B cell (primary cell): ENCODE results near the gene NBAS. TPM values are rescaled to one million over a fixed set of nuclear protein-coding genes. Genes with fewer than 3 reads are reported as not detected.

Experiments
- ATAC-seq: fragments of 200-7000 bp; cut with Tn5 transposase; one replicate; pipeline ENCODE4 v1.10.0; 2021; ENCODE audit warnings: low read depth, mild to moderate bottlenecking, moderate number of reproducible peaks, moderate library complexity
- CTCF ChIA-PET: fragments of 350-600 bp; sonication (Branson Sonifier 250); formaldehyde crosslinking; loops from one replicate; lab custom pipeline; 2021; ENCODE audit warnings: antibody characterized with exemption, inconsistent platforms; lab: Charles Lee
- POLR2A ChIA-PET: fragments of 350-600 bp; sonication (Branson Sonifier 250); formaldehyde crosslinking; loops from one replicate; lab custom pipeline; 2021; ENCODE audit warnings: antibody characterized with exemption; lab: Charles Lee
- DNase-seq: peaks from one replicate; pipeline ENCODE4 v3.0.0; 2013
- H2AFZ ChIP-seq: 2 replicates; pipeline ENCODE4 v1.6.1; 2012; ENCODE audit warnings: mild to moderate bottlenecking, low read depth, low read length; ENCODE audit not compliant: insufficient read depth, poor library complexity, severe bottlenecking
- H3K27ac ChIP-seq, 2 donors: 1 replicate in 1 of 2; 2 replicates in 1 of 2; pipeline ENCODE4 v1.5.1; 2012 to 2013; ENCODE audit warnings: low read length in 2 of 2, mild to moderate bottlenecking in 2 of 2, moderate library complexity in 1 of 2
- H3K27me3 ChIP-seq, 4 experiments: fragments of 200-600 bp in 1 of 4; sonication (generic) in 1 of 4; replicated peaks in 1 of 4; 1 replicate in 2 of 4; 2 replicates in 2 of 4; pipeline versions ENCODE4 v1.6.1 to v1.7.0; 2013 to 2016; ENCODE audit warnings: low read length in 3 of 4, mild to moderate bottlenecking in 2 of 4, mixed read lengths in 1 of 4, moderate library complexity in 1 of 4; ENCODE audit not compliant: insufficient read depth in 4 of 4, control insufficient read depth in 3 of 4; ENCODE audit errors: control extremely low read depth in 1 of 4
- H3K36me3 ChIP-seq, 2 experiments: replicated peaks in 1 of 2; 1 replicate in 1 of 2; 2 replicates in 1 of 2; pipeline versions ENCODE4 v1.6.1 to v1.7.1; 2013; ENCODE audit warnings: low read length in 1 of 2; ENCODE audit not compliant: insufficient read depth in 2 of 2, control insufficient read depth in 1 of 2; ENCODE audit errors: control extremely low read depth in 1 of 2, extremely low read depth in 1 of 2
- H3K4me1 ChIP-seq, 2 donors: fragments of 200-600 bp in 1 of 2; sonication (generic) in 1 of 2; 1 replicate in 1 of 2; 2 replicates in 1 of 2; pipeline versions ENCODE4 v1.5.1 to v1.6.1; 2013 to 2017; ENCODE audit warnings: low read length in 2 of 2; ENCODE audit not compliant: control insufficient read depth in 2 of 2, insufficient read depth in 2 of 2
- H3K4me2 ChIP-seq: replicated peaks from 2 replicates; pipeline ENCODE3; 2012; ENCODE audit warnings: mild to moderate bottlenecking, low read depth, low read length; ENCODE audit not compliant: poor library complexity, severe bottlenecking
- H3K4me3 ChIP-seq, 5 experiments: fragments of 200-600 bp in 1 of 5; sonication (generic) in 1 of 5; 1 replicate in 3 of 5; 2 replicates in 2 of 5; pipeline versions ENCODE4 v1.5.1 to v1.7.0; 2011 to 2016; ENCODE audit warnings: low read length in 4 of 5, mild to moderate bottlenecking in 4 of 5, low read depth in 2 of 5, control low read depth in 1 of 5, moderate library complexity in 1 of 5; ENCODE audit not compliant: insufficient read depth in 1 of 5; ENCODE audit errors: control extremely low read depth in 1 of 5, extremely low read depth in 1 of 5
- H3K79me2 ChIP-seq: fragments of 200-600 bp; sonication (generic); one replicate; pipeline ENCODE4 v1.6.0; 2016; ENCODE audit warnings: low read length; ENCODE audit not compliant: control insufficient read depth, insufficient read depth
- H3K9ac ChIP-seq: fragments of 200-600 bp; sonication (generic); 2 replicates; pipeline ENCODE4 v1.6.1; 2017; ENCODE audit warnings: mild to moderate bottlenecking, low read length, moderate library complexity
- H3K9me3 ChIP-seq, 3 donors: one replicate each; pipeline versions ENCODE4 v1.6.1 to v1.7.1; 2013; ENCODE audit warnings: low read length in 2 of 3; ENCODE audit not compliant: control insufficient read depth in 2 of 3, insufficient read depth in 1 of 3; ENCODE audit errors: control extremely low read depth in 1 of 3
- H4K20me1 ChIP-seq: 2 replicates; pipeline ENCODE4 v1.6.0; 2012; ENCODE audit warnings: mild to moderate bottlenecking, low read length; ENCODE audit not compliant: insufficient read depth, control insufficient read depth, poor library complexity, severe bottlenecking
- H3K27ac Mint-ChIP-seq: one replicate; pipeline ENCODE4 v1.8.0; 2021; ENCODE audit warnings: mixed read lengths
- H3K27me3 Mint-ChIP-seq: one replicate; pipeline ENCODE4 v1.8.0; 2021; ENCODE audit warnings: mixed read lengths
- H3K4me1 Mint-ChIP-seq: one replicate; pipeline ENCODE4 v1.8.0; 2021; ENCODE audit warnings: mixed read lengths
- H3K4me3 Mint-ChIP-seq: one replicate; pipeline ENCODE4 v1.8.0; 2021; ENCODE audit warnings: mixed read lengths
- H3K9me3 Mint-ChIP-seq: one replicate; pipeline ENCODE4 v1.8.0; 2022; ENCODE audit warnings: mixed read lengths; ENCODE audit not compliant: insufficient read depth
- EZH2 ChIP-seq: IDR thresholded peaks from 2 replicates; pipeline ENCODE4 v1.6.1; 2012; ENCODE audit warnings: borderline replicate concordance, low read depth, mild to moderate bottlenecking, moderate library complexity, low read length; ENCODE audit not compliant: insufficient read depth, poor library complexity, severe bottlenecking
- WGBS: methylation state at CpG from one replicate; pipeline ENCODE4 v1.1.5; 2013; ENCODE audit warnings: missing lambda C conversion rate; ENCODE audit not compliant: insufficient coverage; 5-methylcytosine and 5-hydroxymethylcytosine counted together
- intact Hi-C: fragments of 100-400 bp; cut with micrococcal nuclease; formaldehyde crosslinking; loops from one replicate; pipeline ENCODE4 v1.10.0; 2022
- polyA plus RNA-seq: library from polyadenylated mRNA; depleted of rRNA; stranded (reverse); fragments of >200 nt; gene quantifications from 2 replicates; pipeline ENCODE4 v1.2.3, GENCODE V29; 2012
- total RNA-seq, 2 donors: library from RNA; stranded (reverse); fragments of 120-200 nt in 1 of 2; gene quantifications; 1 replicate in 1 of 2; 2 replicates in 1 of 2; pipeline versions ENCODE4 v1.2.3 to v1.2.4, GENCODE V29; 2013 to 2022
- TF ChIP-seq, protein P1 (sequence below): fragments of 200-600 bp; IDR thresholded peaks from one replicate; pipeline ENCODE4 v1.8.0; 2022; ENCODE audit warnings: antibody characterized with exemption, mild to moderate bottlenecking

NBAS gene
- total and polyA plus RNA-seq, 2 donors (not counting 1 experiment from before 2014, with no cell fraction given) = 10.6 to 37.3 TPM

DNA sequence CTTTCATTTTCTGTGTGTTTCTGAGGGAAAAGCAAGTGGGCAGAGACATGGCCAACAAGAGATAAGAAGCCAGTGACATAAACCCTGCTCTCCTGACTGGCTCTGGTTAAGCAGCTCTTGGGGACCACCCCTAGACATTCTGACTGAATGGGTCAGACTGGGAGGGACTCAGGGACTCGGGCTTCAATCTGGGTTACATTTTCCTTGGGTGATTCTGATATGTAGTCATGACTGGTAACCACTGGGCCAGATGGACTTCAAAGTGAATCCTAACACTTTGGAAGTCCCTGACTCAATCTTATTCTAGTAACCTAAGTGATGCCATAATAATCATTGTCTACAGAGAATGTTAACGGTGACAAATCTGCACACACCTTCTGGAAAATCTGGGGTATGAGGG, 397.8 kb downstream of the NBAS start:
- Mint-ChIP-seq H3K27me3 (no peaks in the 10 kb centered on the region), H3K9me3 (no peaks in the 10 kb centered on the region), H3K4me3 (no peak overlapping the region), H3K4me1 (no peaks in the 10 kb centered on the region), H3K27ac (no peak overlapping the region)
- DNase-seq = no peak
- Histone ChIP-seq H3K4me2 (no peak overlapping the region), H3K9ac (no peak overlapping the region), H3K36me3 (no peaks in the 10 kb centered on the region), H2AFZ (no peak overlapping the region), H3K4me3 (no peak overlapping the region), H4K20me1 (no peaks in the 10 kb centered on the region), H3K27ac (no peak overlapping the region), H3K79me2 (no peaks in the 10 kb centered on the region), H3K27me3 (no peaks in the 10 kb centered on the region), H3K4me1 (no peaks in the 10 kb centered on the region), H3K9me3 (no peaks in the 10 kb centered on the region)
- POLR2A ChIA-PET = no interaction called here
- 63% methylated on average over 1 of the region's 2 CpGs for WGBS
- intact Hi-C loops = no loop called here
- no peak for ATAC-seq
- TF ChIP-seq EZH2 = no peak
- TF ChIP-seq, protein P1, sequence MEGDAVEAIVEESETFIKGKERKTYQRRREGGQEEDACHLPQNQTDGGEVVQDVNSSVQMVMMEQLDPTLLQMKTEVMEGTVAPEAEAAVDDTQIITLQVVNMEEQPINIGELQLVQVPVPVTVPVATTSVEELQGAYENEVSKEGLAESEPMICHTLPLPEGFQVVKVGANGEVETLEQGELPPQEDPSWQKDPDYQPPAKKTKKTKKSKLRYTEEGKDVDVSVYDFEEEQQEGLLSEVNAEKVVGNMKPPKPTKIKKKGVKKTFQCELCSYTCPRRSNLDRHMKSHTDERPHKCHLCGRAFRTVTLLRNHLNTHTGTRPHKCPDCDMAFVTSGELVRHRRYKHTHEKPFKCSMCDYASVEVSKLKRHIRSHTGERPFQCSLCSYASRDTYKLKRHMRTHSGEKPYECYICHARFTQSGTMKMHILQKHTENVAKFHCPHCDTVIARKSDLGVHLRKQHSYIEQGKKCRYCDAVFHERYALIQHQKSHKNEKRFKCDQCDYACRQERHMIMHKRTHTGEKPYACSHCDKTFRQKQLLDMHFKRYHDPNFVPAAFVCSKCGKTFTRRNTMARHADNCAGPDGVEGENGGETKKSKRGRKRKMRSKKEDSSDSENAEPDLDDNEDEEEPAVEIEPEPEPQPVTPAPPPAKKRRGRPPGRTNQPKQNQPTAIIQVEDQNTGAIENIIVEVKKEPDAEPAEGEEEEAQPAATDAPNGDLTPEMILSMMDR = no peak
- CTCF ChIA-PET = no interaction called here

DNA sequence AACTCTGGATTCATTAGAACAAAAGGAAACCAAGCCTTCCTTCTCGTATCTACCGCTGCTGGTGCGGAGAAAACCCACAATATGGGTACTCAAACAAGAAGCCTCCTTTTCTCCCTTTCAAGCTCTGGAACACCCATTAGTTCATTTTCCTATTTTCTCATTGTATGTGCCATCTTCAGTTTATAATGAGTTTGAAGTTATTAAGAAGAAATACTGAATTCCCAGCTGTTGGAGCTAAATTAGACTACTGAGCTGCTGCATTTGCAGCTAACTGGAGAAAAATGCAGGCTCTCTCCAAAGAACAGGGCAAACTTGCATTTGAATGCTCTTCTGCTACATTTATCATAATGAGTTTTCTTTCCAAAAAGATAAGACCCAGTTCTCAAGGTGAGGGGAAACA, 398.5 kb downstream of the NBAS start:
- H3K27ac Mint-ChIP-seq = no peak overlapping the region
- CTCF ChIA-PET = no interaction called here

More for the DNA sequence above, 398.5 kb downstream of the NBAS start:
- H3K79me2 ChIP-seq = no peaks in the 10 kb centered on the region
- no peak for ATAC-seq
- no peaks in the 10 kb centered on the region for H3K27me3 Mint-ChIP-seq
- TF ChIP-seq, protein P1 = no peak
- no peak for TF ChIP-seq EZH2
- H3K27ac ChIP-seq = no peak overlapping the region
- 100% methylated on average over 1 of the region's 3 CpGs for WGBS
- no peaks in the 10 kb centered on the region for H3K36me3 ChIP-seq
- H4K20me1 ChIP-seq = no peaks in the 10 kb centered on the region
- POLR2A ChIA-PET = no interaction called here
- H3K4me3 ChIP-seq = no peak overlapping the region
- H3K9ac ChIP-seq = no peak overlapping the region
- no peak overlapping the region for H2AFZ ChIP-seq
- H3K4me3 Mint-ChIP-seq = no peak overlapping the region
- H3K4me1 ChIP-seq = no peaks in the 10 kb centered on the region
- no peaks in the 10 kb centered on the region for H3K9me3 Mint-ChIP-seq
- no peak for DNase-seq
- H3K9me3 ChIP-seq = no peaks in the 10 kb centered on the region
- H3K4me1 Mint-ChIP-seq = no peaks in the 10 kb centered on the region
- H3K27me3 ChIP-seq = no peaks in the 10 kb centered on the region
- no peak overlapping the region for H3K4me2 ChIP-seq
- intact Hi-C loops = no loop called here
